Frontal cortex (tissue), 4 donors: Measurements from ENCODE around the gene STRIP1. TPM values are rescaled to one million over a fixed set of nuclear protein-coding genes. Genes with fewer than 3 reads are reported as not detected.
A peak's percentile ranks its signal among the peaks of the same experiment; 100 is the strongest.

ENCODE experiments used
- DNase-seq, 2 donors: peaks; one replicate each; pipeline ENCODE4 v3.0.0; 2012; ENCODE audit warnings: low spot score in 2 of 2
- FAIRE-seq: peaks from 2 replicates; lab custom pipeline; 2012; peaks lifted over from hg19 to GRCh38; lab: Jason Lieb, UNC
- total RNA-seq: library from RNA; depleted of rRNA; stranded (reverse); fragments of >200 nt; gene quantifications from one replicate; pipeline ENCODE4 v1.2.3, GENCODE V29; 2014
- donor health status: control.
- donor health status: control.
- donor health status: control.

STRIP1 gene
- total RNA-seq, 1 donor from 2014 or later, result 98.2 TPM

- no peak for DNase-seq
- no peak for FAIRE-seq
Observed at GRCh38 chr1:110048923-110049601, 14.6 kb downstream of the STRIP1 start.

GRCh38 chr1:110049801-110050601 lies 15.6 kb downstream of the STRIP1 start:
- DNase-seq (no peak), FAIRE-seq (no peak)

DNA sequence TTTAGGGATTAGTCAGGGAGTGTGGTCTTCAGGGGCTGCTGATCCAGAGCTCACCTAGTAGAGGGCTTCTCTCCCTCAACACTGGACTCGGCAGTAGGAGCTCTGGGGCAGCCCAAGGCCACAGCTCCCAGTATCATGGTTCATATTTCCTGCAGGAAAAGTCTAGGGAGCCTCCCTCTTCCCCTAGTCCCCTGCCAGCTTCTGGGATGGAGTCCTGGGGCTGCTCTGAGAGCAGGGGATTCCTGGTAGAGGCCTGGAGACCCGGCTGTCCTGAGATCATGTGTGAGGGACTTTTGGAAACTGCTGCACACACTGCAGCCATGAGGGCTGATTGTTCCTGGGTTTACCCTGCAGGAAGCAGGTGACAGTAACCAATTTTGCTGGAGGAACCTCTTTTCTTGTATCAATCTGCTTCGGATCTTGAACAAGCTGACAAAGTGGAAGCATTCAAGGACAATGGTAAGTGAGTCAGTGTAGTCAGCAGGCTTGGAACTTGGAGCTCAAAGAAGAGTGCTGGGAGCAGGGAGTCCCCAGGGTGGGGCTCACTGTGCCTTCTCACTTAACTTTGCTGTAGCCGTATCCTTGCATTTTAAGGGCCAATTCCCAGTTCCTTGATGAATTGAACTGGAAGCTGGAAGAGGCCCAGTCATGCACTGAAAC lies 16.3 kb downstream of the STRIP1 start:
- FAIRE-seq (no peak), DNase-seq (no peak)

GRCh38 chr1:110051262-110051648 lies 16.8 kb downstream of the STRIP1 start:
- FAIRE-seq, result no peak
- no peak for DNase-seq

- peak in 1 of 2 donors; percentile 71 for DNase-seq
- no peak for FAIRE-seq
Observed at GRCh38 chr1:110053552-110054428, 19.4 kb downstream of the STRIP1 start.

DNA sequence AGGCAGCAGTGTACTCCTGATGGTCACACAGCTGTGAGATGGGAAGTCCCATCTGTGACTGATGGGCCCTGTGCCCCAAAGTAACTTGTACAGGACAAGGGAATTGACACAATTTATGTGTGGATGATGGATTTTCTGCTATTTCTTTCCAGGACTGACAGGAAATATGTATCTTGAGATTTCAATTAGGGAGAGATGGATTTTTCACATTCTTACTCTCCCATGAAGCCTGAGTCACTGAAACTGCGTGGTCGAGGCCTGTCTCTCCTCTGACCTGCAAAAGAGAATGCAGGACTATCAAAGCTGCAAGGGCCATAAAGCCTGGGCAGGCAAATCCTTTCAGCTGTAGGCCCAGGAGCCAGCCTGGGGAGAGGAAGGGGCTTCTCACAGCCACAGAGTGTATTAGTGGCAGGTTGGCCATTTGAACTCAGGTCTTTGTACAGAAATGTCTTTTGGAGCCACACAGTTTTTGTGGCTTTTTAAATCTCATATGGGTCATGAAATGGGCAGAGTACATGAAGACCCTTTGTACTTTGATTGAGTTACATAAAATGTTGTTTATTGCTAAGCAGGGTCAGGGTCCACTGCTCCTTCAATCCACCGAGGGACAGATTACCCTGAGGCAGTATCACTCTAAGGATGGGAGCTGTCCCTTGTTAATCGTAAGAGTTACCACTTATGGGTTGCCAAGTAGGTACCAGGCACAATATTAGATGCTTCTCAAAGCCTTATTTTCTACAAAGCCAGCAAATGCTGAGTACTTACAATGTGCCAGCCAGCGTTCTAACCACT lies 21.3 kb downstream of the STRIP1 start:
- FAIRE-seq (no peak), DNase-seq (no peak)

GRCh38 chr1:110056285-110056683 lies 21.9 kb downstream of the STRIP1 start:
- DNase-seq (no peak), FAIRE-seq (no peak)

DNA sequence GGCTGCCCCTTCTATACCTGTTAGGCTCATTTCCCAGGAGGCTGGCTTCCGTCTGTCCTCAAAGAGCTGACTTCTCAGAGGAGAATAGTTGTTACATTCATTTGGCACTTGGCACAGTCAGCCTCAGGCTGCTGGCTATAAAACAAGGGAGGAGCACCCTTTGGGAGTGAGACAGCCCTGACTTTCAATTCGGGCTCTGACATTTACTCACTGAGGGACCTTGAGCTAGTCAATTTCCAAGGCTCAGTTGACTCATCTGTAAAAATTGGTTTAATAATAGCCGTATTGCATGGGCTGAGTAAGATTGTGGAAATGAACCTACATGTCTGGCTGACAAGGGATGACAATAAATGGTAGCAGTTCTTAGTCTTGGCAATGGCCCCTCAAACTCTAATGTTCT lies 22.4 kb downstream of the STRIP1 start:
- DNase-seq (no peak), FAIRE-seq (no peak)

DNA sequence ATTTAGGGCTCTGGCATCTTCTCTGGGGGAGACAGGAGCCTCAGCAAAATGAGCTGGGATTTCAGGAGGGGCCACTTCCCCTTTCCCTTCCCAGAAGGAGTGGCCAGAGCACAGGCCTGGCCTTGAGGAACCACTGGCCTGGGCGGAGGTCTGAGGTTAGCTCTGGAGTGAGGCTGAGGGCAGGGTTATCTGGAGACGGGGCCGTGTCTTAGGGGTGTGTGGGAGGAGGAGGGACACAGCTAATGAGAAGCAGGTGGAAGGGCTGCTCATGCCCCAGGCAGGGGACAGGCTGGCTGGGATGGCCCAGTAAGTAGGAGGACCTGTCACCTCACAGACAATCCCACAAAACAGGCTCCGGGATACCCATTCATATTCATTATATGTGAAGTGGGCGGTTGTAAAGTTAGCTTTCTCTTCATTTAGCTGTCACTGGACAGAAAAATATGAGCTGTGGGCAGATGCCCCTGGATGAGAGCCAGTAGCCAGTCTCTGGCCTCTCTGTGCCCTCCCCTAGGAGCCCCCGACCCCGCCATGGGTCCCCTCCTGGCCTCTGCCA lies 23.6 kb downstream of the STRIP1 start:
- FAIRE-seq (no peak), DNase-seq (no peak)

DNA sequence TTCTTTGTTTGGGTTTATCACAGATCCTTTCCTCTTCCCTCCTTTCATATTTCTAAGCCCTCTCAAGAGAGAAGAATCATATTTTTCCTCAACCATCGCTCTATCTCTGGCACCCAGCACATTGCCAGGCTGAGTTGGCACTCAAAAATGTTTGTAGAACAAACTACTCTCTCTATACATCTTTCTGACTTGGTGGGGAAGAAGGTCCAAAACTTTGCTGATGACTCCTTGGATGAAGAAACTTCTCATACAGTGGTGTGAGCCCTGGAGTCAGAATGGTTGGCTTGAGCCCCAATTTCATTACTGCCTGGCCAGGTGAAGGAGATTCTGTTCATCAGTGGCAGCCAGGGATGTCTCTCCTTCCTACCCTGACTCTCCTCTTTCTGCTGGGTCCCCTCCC lies 24.2 kb downstream of the STRIP1 start:
- FAIRE-seq (no peak), DNase-seq (no peak)

DNA sequence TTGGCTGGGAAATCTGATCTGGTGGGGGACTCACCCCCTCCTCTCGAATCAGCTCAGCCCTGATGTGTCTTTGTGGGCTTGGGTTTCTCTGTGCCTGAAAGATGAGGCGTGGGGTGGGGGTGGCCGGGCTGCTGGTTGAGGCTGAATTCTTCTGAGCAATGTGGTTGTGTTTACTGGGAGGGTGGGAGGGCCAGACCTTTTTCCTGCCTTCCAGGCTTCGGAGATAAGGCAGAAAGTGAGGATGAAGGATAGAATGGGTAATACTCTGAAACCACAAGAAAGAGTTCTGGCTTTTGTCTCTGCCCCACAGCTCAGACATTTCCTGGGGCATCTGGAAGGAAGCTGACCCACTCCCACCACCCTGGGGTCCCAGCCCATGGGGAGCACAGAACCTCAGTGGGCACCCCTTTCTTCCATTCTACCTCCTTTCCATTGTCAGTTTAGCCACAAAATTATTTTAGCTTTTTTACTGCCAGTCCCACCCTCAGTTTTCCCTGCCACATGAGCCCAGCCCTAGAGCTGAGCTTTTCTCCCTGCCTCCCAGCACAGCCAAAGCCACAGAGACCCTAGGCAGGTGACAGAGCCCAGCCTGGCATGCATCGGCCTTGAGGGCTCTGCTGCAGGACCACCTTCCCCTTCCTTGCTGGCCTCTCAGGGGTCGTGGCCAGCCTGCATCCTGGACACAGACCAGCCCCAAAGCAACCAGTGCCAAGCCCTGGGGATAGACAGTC lies 24.9 kb downstream of the STRIP1 start:
- DNase-seq, result no peak
- FAIRE-seq, result no peak

DNA sequence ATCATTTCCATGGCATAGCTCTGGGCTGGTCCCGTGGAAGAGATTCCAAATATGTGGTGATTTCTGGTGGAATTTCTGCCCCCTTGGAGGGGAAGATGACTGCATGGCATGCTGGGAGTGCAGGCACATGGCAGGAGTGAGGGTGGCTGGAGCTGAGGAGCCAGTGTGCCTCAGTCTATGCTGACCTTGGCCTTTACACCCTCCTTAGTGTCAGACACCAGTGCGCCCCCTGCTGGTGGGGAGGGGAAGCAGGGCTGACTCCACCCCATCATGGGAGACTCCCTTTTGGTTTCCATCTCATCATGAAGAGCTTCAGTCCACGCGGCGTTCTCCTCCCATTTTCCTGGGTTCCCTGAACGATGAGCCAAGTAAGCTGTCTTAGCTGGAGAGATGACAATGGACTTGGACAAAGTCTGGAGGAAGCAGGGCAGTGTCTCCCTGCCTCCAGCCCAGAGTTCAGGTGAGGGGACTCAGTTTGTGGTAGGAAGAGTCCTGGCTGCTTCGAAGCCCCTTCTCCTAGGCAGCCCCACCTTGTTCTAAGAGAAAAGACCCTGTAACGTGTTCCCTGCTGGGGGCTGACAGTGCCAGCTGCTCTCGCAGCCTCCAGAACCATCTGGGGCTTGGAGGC lies 25.7 kb downstream of the STRIP1 start:
- FAIRE-seq (no peak), DNase-seq (no peak)

DNA sequence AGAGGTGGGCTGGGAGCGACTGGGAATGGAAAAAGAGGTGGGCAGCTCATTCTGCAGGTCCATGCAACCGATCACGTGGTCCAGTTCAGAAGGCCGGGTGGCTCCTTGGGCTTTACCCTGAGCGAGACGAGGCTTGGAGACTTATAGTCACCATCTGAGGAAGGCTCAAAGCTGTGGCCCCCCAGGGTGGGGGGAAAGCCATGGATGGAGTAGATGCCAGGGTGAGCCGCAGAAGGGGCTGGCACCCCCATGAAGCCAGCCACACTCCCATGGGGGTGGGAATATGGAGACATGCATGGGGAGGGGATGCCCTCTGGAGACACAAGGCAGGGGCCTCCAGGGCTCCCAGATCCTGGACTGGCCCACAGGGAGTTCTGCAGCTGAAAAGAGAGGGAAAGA lies 26.2 kb downstream of the STRIP1 start:
- DNase-seq (no peak), FAIRE-seq (no peak)

DNA sequence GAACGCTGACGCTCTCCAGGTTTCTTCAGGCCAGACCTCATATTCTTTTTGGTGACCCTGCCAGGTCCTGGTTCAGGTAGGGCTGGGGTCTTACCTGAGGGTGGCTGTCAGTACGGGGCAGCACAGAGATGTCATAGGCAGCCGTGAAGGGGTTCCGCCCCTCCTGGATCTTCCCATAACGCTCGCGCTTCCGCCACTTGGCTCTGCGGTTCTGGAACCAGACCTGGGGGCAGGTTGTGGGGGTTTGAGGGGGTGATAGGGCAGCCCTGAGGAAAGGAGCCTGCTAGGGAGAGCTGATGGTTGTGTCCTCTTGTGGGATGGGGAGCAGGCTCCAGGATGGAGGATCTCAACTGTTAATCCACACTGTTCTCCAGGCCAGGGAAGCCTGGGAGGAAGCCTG lies 26.9 kb downstream of the STRIP1 start:
- FAIRE-seq, result no peak
- no peak for DNase-seq

DNA sequence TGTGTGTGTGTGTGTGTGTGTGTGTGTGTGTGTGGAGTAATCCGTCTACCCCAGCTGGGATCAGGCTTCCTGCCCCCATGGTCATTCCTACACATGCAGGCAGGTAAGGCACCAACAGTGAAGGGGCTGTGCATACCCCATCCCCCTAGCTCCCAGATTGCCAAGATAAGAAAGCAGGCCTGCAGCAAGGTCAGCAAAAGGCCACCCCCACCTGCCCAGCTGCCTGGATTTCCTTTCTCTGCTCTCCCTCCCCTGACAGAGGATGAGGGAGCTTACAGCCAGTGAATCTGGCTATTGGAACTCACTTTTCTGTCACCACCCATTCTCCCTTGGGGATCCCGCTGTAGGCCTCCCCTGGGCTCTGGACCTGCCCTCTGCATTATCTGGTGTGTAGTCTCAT lies 28.2 kb downstream of the STRIP1 start:
- no peak for FAIRE-seq
- DNase-seq, result no peak

DNA sequence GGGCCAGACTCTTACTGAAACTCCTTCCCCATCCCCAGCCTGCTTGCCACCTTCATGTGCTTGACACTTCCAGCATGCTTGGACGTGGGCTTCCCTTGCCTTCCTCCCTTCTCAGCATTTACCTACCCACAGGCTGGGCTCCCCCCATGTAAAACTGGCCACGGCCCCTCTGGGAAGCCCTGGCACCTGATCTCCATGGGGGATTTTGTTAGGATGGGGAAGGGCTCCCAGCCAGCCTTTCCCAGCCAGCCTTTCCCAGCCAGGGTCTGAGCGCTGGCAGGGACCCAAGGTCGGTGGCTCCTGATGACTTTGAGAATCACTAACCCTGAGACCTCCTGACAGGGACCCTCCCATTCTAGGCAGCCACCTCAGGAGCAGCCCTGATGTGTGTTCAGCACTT lies 29.4 kb downstream of the STRIP1 start:
- DNase-seq (no peak), FAIRE-seq (no peak)

DNA sequence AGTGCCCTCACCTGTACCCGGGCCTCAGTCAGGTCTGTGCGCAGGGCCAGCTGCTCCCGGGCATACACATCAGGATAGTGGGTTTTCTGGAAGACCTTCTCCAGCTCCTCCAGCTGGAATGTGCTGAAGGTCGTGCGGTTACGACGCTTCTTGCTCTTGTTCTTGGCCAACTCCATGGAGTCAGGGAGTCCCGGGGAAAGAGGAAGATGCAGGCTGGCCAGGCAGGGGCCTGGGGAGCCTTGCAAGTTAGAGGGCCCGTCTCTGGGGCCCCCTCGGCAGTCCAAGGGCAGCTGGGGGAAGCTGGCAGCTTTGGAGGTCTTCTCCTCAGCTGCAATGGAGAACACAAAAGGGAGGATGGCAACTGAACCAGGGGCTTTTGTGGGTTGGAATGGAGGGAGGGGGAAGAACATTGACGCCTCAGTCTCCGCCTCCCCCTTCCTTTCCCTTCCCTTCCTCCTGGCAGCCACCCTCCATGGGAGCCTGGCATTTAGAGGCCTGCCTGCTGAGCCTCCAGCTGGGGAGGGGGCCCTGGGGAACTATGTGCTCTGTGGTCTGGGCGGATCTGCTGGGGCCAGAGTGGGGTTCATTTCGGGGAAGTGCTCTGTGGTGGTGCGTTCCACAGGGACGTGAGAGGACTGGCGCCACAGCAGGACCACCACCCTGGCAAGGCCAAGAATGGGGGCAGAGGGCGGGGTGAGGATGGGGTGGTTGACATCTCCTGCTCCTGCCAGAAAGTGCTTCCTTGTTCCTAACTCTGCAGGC lies 30.3 kb downstream of the STRIP1 start:
- FAIRE-seq (no peak), DNase-seq (no peak)
